HG03432 (cell line): Measurements from ENCODE around the gene KICS2.

Experiments
- ATAC-seq: cut with Tn5 transposase; IDR thresholded peaks from one replicate; pipeline ENCODE4 v1.9.1; 2021; ENCODE audit warnings: mild to moderate bottlenecking, moderate library complexity; ENCODE audit not compliant: unreplicated experiment

KICS2 gene

DNA sequence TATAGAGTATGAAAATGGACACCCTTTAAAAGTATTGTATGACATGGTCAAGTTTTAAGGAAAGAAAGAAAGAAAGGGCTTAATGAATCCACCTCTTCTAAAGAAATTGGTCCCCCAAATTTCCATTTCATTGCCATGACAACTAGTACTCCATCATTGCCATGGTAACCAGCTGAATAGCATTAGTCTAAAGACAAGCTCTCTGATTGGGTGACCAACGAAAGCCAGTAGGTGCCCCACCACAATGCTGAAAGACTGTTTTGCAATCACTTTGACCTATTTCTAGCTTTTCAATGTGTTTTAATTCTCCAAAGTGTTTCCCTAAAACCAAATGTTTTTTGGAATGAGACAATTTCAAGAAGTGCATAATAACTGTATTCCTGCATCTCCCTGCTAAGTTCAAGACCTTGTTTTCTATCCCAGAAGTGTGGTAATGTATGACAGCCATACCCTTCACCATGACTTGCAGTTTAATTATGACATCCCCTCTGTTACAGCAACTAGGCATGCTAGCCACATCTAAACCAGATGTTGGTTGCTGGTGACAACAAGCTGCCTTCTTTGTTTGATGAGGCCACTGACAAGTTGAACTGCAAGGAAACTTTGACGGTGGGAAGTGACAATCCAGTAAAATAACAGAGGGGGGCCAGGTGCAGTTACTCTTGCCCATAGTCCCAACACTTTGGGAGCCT, 46.7 kb downstream of the KICS2 start:
- no peak for ATAC-seq

DNA sequence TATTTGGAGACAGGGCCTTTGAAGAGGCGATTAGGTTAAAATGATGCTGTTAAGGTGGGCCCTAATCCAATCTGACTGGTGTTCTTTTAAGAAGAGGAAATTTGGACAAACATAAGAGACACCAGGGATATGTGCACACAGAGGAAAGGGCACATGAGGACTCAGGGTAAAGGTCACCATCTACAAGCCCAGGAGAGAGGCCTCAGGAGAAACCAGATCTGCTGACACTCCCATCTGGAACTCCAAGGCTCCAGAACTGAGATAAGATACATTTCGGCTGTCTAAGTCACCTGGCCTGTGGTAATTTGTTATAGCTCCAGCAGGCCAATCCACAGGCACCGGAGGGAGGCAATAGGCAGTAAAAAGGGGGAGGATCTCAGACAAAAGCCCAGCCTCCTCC, 48.6 kb downstream of the KICS2 start:
- ATAC-seq, result no peak
